H1 (cell line): ENCODE data around the gene ACYP2. TPM values are rescaled to one million over a fixed set of nuclear protein-coding genes. Genes with fewer than 3 reads are reported as not detected.

Experiments
- CTCF ChIA-PET: fragments of 300-600 bp; sonication (Branson Sonifier 250); formaldehyde crosslinking; loops from one replicate; lab custom pipeline; 2021; ENCODE audit not compliant: partially characterized antibody; lab: Charles Lee
- POLR2A ChIA-PET: fragments of 300-600 bp; sonication (Branson Sonifier 250); formaldehyde crosslinking; loops from one replicate; lab custom pipeline; 2021; ENCODE audit warnings: inconsistent platforms; ENCODE audit not compliant: partially characterized antibody; lab: Charles Lee
- DNase-seq, 2 experiments: peaks; one replicate each; pipeline versions ENCODE4 v3.0.0 to v3.0.0-alpha.2; 2010 to 2022; ENCODE audit warnings: low spot score in 2 of 2, low read depth in 1 of 2, mixed read lengths in 1 of 2
- FAIRE-seq: peaks from 2 replicates; lab custom pipeline; 2011; peaks lifted over from hg19 to GRCh38; lab: Jason Lieb, UNC
- H2AFZ ChIP-seq: 2 replicates; pipeline ENCODE4 v1.8.1; 2012; ENCODE audit warnings: low read length, inconsistent platforms
- H2AK5ac ChIP-seq: 2 replicates; pipeline ENCODE4 v1.6.1; 2013; ENCODE audit warnings: low read depth, low read length
- H2BK120ac ChIP-seq: replicated peaks from 2 replicates; pipeline ENCODE3; 2013; ENCODE audit warnings: low read depth, low read length, inconsistent platforms
- H2BK12ac ChIP-seq: 2 replicates; pipeline ENCODE4 v1.6.1; 2013; ENCODE audit warnings: low read depth, low read length
- H2BK15ac ChIP-seq: 2 replicates; pipeline ENCODE4 v1.6.1; 2013; ENCODE audit warnings: low read length
- H2BK20ac ChIP-seq: 2 replicates; pipeline ENCODE4 v1.6.1; 2013; ENCODE audit warnings: low read length
- H2BK5ac ChIP-seq: 2 replicates; pipeline ENCODE4 v1.6.1; 2013; ENCODE audit warnings: low read depth, low read length
- H3K14ac ChIP-seq: 2 replicates; pipeline ENCODE4 v1.6.1; 2013; ENCODE audit warnings: inconsistent platforms; ENCODE audit not compliant: insufficient read length
- H3K18ac ChIP-seq: 2 replicates; pipeline ENCODE4 v1.6.1; 2013; ENCODE audit warnings: low read length; ENCODE audit errors: extremely low read depth
- H3K23ac ChIP-seq: 2 replicates; pipeline ENCODE4 v1.6.1; 2013; ENCODE audit warnings: inconsistent platforms; ENCODE audit not compliant: insufficient read length
- H3K23me2 ChIP-seq: 2 replicates; pipeline ENCODE4 v1.6.1; 2013; ENCODE audit warnings: low read depth, low read length
- H3K27ac ChIP-seq: 2 replicates; pipeline ENCODE4 v1.6.1; 2011; ENCODE audit warnings: low read depth, low read length, inconsistent platforms
- H3K27me3 ChIP-seq, 4 experiments: replicated peaks in 1 of 4; 1 replicate in 1 of 4; 2 replicates in 3 of 4; pipeline versions ENCODE4 v1.6.1 to v1.8.1; 2011 to 2013; ENCODE audit warnings: low read length in 3 of 4, mild to moderate bottlenecking in 3 of 4, inconsistent platforms in 2 of 4, mixed read lengths in 2 of 4, moderate library complexity in 1 of 4; ENCODE audit not compliant: control insufficient read depth in 3 of 4, insufficient read depth in 3 of 4; ENCODE audit errors: extremely low read depth in 1 of 4
- H3K36me3 ChIP-seq, 4 experiments: 2 replicates each; pipeline versions ENCODE4 v1.6.1 to v1.8.1; 2011 to 2013; ENCODE audit warnings: mild to moderate bottlenecking in 4 of 4, low read length in 3 of 4, moderate library complexity in 2 of 4, control low read depth in 1 of 4, inconsistent platforms in 1 of 4; ENCODE audit not compliant: insufficient read depth in 4 of 4, control insufficient read depth in 2 of 4
- H3K4ac ChIP-seq: replicated peaks from 2 replicates; pipeline ENCODE3; 2013; ENCODE audit warnings: low read length, low read depth, mixed read lengths, inconsistent platforms; ENCODE audit not compliant: insufficient read length
- H3K4me1 ChIP-seq, 4 experiments: replicated peaks in 1 of 4; 1 replicate in 1 of 4; 2 replicates in 3 of 4; pipeline versions ENCODE4 v1.6.1 to v1.8.1; 2011 to 2013; ENCODE audit warnings: low read length in 3 of 4, inconsistent platforms in 2 of 4, mixed read lengths in 1 of 4; ENCODE audit not compliant: insufficient read depth in 4 of 4, control insufficient read depth in 3 of 4
- H3K4me2 ChIP-seq, 2 experiments: 2 replicates each; pipeline versions ENCODE4 v1.6.1 to v1.8.1; 2011 to 2013; ENCODE audit warnings: low read depth in 2 of 2, low read length in 2 of 2, control low read depth in 1 of 2, inconsistent platforms in 1 of 2, mild to moderate bottlenecking in 1 of 2; ENCODE audit not compliant: insufficient read depth in 1 of 2
- H3K4me3 ChIP-seq, 4 experiments: fragments of 200-600, 300-600 bp in 1 of 4; sonication (generic), shearing (Covaris generic), sonication (Bioruptor Twin) in 1 of 4; 2 replicates each; pipeline versions ENCODE4 v1.5.1 to v1.8.1; 2011 to 2016; ENCODE audit warnings: low read length in 4 of 4, low read depth in 3 of 4, control low read depth in 2 of 4, inconsistent platforms in 2 of 4, mild to moderate bottlenecking in 2 of 4, mixed read lengths in 1 of 4, moderate library complexity in 1 of 4; ENCODE audit not compliant: insufficient read depth in 2 of 4; ENCODE audit errors: extremely low read depth in 1 of 4
- H3K56ac ChIP-seq: replicated peaks from 2 replicates; pipeline ENCODE3; 2013; ENCODE audit warnings: low read depth, mild to moderate bottlenecking, mixed read lengths, low read length, inconsistent platforms; ENCODE audit not compliant: insufficient read length
- H3K79me1 ChIP-seq: 2 replicates; pipeline ENCODE4 v1.6.1; 2013; ENCODE audit warnings: low read depth, low read length, control low read depth
- H3K79me2 ChIP-seq, 2 experiments: 2 replicates each; pipeline versions ENCODE4 v1.6.1 to v1.8.1; 2012 to 2013; ENCODE audit warnings: low read length in 2 of 2, mild to moderate bottlenecking in 2 of 2, inconsistent platforms in 1 of 2; ENCODE audit not compliant: insufficient read depth in 2 of 2, control insufficient read depth in 1 of 2
- H3K9ac ChIP-seq, 4 experiments: replicated peaks in 1 of 4; 1 replicate in 1 of 4; 2 replicates in 3 of 4; pipeline versions ENCODE4 v1.6.1 to v1.8.1; 2011 to 2013; ENCODE audit warnings: low read depth in 3 of 4, low read length in 3 of 4, control low read depth in 2 of 4, mild to moderate bottlenecking in 2 of 4, moderate library complexity in 2 of 4, inconsistent platforms in 1 of 4; ENCODE audit errors: extremely low read depth in 1 of 4
- H3K9me3 ChIP-seq, 2 experiments: 2 replicates each; pipeline versions ENCODE4 v1.6.1 to v1.8.1; 2012 to 2013; ENCODE audit warnings: mild to moderate bottlenecking in 2 of 2, moderate library complexity in 2 of 2, control low read depth in 1 of 2, inconsistent platforms in 1 of 2, low read depth in 1 of 2, low read length in 1 of 2, mixed read lengths in 1 of 2; ENCODE audit not compliant: insufficient read depth in 2 of 2
- H4K20me1 ChIP-seq, 2 experiments: replicated peaks in 1 of 2; 2 replicates each; pipeline versions ENCODE3 to v1.8.1; 2011 to 2013; ENCODE audit warnings: inconsistent platforms in 2 of 2, low read length in 2 of 2, mild to moderate bottlenecking in 1 of 2; ENCODE audit not compliant: insufficient read depth in 2 of 2, control insufficient read depth in 1 of 2
- H4K5ac ChIP-seq: 2 replicates; pipeline ENCODE4 v1.6.1; 2013; ENCODE audit warnings: low read length, low read depth, mixed read lengths, inconsistent platforms; ENCODE audit not compliant: insufficient read length
- H4K8ac ChIP-seq: 2 replicates; pipeline ENCODE4 v1.8.0; 2013; ENCODE audit warnings: mild to moderate bottlenecking, moderate library complexity, low read length, inconsistent platforms; ENCODE audit not compliant: insufficient read depth; ENCODE audit errors: extremely low read depth
- H4K91ac ChIP-seq: replicated peaks from 2 replicates; pipeline ENCODE3; 2013; ENCODE audit warnings: low read length, mixed read lengths, inconsistent platforms; ENCODE audit not compliant: insufficient read length
- POLR2A ChIP-seq, 2 experiments: IDR thresholded peaks; 1 replicate in 1 of 2; 2 replicates in 1 of 2; pipeline ENCODE4 v1.6.1; 2011; ENCODE audit warnings: low read depth in 2 of 2, low read length in 2 of 2, mild to moderate bottlenecking in 2 of 2; ENCODE audit errors: control extremely low read depth in 1 of 2
- RXRA ChIP-seq: IDR thresholded peaks from 2 replicates; pipeline ENCODE4 v1.6.1; 2011; ENCODE audit warnings: low read depth, mild to moderate bottlenecking, low read length, moderate library complexity; ENCODE audit not compliant: insufficient read depth
- SIN3A ChIP-seq, 2 experiments: IDR thresholded peaks in 1 of 2; conservative IDR thresholded peaks in 1 of 2; 2 replicates each; pipeline ENCODE4 v1.6.1; 2011 to 2012; ENCODE audit warnings: low read length in 2 of 2, improper control_type of control experiment in 1 of 2, low read depth in 1 of 2, mild to moderate bottlenecking in 1 of 2
- SP1 ChIP-seq: IDR thresholded peaks from 2 replicates; pipeline ENCODE4 v1.6.1; 2011; ENCODE audit warnings: low read depth, low read length
- SP2 ChIP-seq: IDR thresholded peaks from 2 replicates; pipeline ENCODE4 v1.6.1; 2012; ENCODE audit warnings: mild to moderate bottlenecking, low read length, inconsistent platforms
- SP4 ChIP-seq: IDR thresholded peaks from 2 replicates; pipeline ENCODE4 v1.6.1; 2012; ENCODE audit warnings: low read length, inconsistent platforms
- WGBS, 2 experiments: shearing (Covaris generic) in 1 of 2; methylation state at CpG; one replicate each; pipeline versions ENCODE4 v1.1.6 to v1.1.7; 2013 to 2015; ENCODE audit warnings: low lambda C conversion rate in 2 of 2, mixed read lengths in 2 of 2, inconsistent platforms in 1 of 2, low coverage in 1 of 2, missing lambda C conversion rate in 1 of 2; ENCODE audit not compliant: insufficient replicate concordance in 2 of 2, insufficient coverage in 1 of 2, insufficient read length in 1 of 2; ENCODE audit errors: extremely low coverage in 1 of 2, missing lambda C conversion rate in 1 of 2; 5-methylcytosine and 5-hydroxymethylcytosine counted together
- polyA plus RNA-seq, 7 experiments: library from polyadenylated mRNA; depleted of rRNA in 3 of 7; stranded (reverse) in 5 of 7; unstranded in 2 of 7; fragments of >200 nt in 5 of 7; fragments of 200-250 nt in 2 of 7; gene quantifications; 1 replicate in 5 of 7; 2 replicates in 1 of 7; 4 replicates in 1 of 7; pipeline versions ENCODE4 v1.2.1 to v1.2.3, GENCODE V29; 2011 to 2013; ENCODE audit warnings: missing spikeins in 2 of 7, mixed read lengths in 2 of 7
- total RNA-seq: library from RNA; stranded (reverse); fragmentation: NEBNext Ultra II Directional; extraction: Animal tissue kit (Norgen Biotek cat#: 25700); gene quantifications from 2 replicates; pipeline ENCODE4 v1.2.1, GENCODE V29; 2021

ACYP2 gene
- total and polyA plus RNA-seq, 2 of the 8 experiments (the other 6 are each of a cell fraction or from before 2014, with no cell fraction given): 3.4 to 4.4 TPM

GRCh38 chr2:54077088-54077900 is 38.1 kb upstream of the ACYP2 start:
- no peak overlapping the region for H3K14ac ChIP-seq
- no peak overlapping the region for H2BK120ac ChIP-seq
- H3K23ac ChIP-seq: no peak overlapping the region
- DNase-seq (no peak), FAIRE-seq (no peak)
- no peak overlapping the region for H3K4ac ChIP-seq
- no peaks in the 10 kb centered on the region for H3K27me3 ChIP-seq
- 88% methylated on average over 2 of the region's 2 CpGs; no CpG with 5 or more reads in 1 of the 2 experiments for WGBS, 2 experiments
- no peak overlapping the region for H4K8ac ChIP-seq
- H4K91ac ChIP-seq: no peak overlapping the region
- no peak overlapping the region for H3K4me2 ChIP-seq
- H2BK15ac ChIP-seq: no peak overlapping the region
- POLR2A ChIA-PET: no interaction called here
- H4K5ac ChIP-seq: no peak overlapping the region
- CTCF ChIA-PET: no interaction called here
- H4K20me1 ChIP-seq: no peaks in the 10 kb centered on the region
- H2BK20ac ChIP-seq: no peak overlapping the region
- H3K4me1 ChIP-seq: no peaks in the 10 kb centered on the region
- H2AFZ ChIP-seq: no peak overlapping the region
- no peak overlapping the region for H3K56ac ChIP-seq
- H3K4me3 ChIP-seq: no peak overlapping the region
- H3K23me2 ChIP-seq: no peaks in the 10 kb centered on the region
- no peaks in the 10 kb centered on the region for H3K9me3 ChIP-seq
- no peaks in the 10 kb centered on the region for H3K79me1 ChIP-seq
- H2AK5ac ChIP-seq: no peak overlapping the region
- H3K9ac ChIP-seq: no peak overlapping the region
- H2BK5ac ChIP-seq: no peak overlapping the region
- no peak overlapping the region for H3K27ac ChIP-seq
- H3K79me2 ChIP-seq: no peaks in the 10 kb centered on the region
- H2BK12ac ChIP-seq: no peak overlapping the region
- no peak overlapping the region for H3K18ac ChIP-seq
- H3K36me3 ChIP-seq: no peaks in the 10 kb centered on the region
- no peak for TF ChIP-seq SP2
- TF ChIP-seq SIN3A (conservative IDR thresholded peaks at IDR 0.05 in 1 of 2, IDR thresholded peaks at IDR 0.05 in 1 of 2; ENCODE audit: low read depth in 1 of 2, low read length in 2 of 2): no peak
- no peak for TF ChIP-seq RXRA
- TF ChIP-seq SP1: no peak
- no peak for TF ChIP-seq POLR2A (IDR thresholded peaks at IDR 0.05; ENCODE audit: control extremely low read depth in 1 of 2, low read depth in 2 of 2, low read length in 2 of 2)
- TF ChIP-seq SP4: no peak
